GM18519 (cell line): ENCODE measurements around the gene LRRC18.

Experiments
- ATAC-seq: cut with Tn5 transposase; IDR thresholded peaks from one replicate; pipeline ENCODE4 v1.9.1; 2021; ENCODE audit warnings: mild to moderate bottlenecking, moderate library complexity; ENCODE audit not compliant: unreplicated experiment, low FRiP score

LRRC18 gene

DNA sequence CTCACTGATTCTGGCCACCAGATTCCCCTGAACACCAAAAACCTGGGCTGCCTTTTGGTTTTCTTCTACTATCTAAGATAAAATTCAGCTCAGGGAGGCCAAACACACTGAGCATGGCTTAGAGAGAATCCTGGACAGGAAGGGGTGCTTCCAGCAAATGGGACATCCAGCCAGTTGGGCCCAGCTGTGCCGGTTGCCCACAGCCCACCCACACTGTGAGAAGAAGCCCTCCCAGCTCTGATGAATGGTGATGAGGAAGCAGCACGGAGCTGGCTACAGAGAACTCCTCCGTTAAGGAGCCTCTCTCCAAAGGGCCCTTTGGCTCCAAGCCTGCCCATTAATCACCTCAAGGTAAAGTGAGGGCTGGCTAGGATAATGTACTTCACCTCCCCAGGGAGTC is 15.9 kb downstream of the LRRC18 start:
- ATAC-seq: no peak

DNA sequence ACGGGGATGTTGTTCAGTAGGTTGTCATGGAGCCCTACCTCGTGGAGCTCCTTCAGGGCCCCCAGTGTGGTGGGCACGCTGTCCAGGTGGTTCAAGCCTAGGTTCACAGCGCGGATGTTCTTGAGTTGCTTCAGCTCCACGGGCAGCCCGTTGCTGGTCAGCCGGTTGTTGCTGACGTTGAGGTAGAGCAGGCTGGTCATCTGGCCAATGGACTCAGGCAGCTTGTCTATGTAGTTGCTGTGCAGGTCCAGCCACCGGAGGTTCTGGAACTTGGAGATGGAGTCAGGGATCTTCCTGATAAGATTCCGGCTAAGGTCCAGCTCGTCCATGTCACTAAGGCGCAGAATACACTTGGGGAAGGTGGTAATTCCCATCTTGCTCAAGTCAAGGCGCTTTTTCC is 26.0 kb downstream of the LRRC18 start:
- ATAC-seq: no peak

DNA sequence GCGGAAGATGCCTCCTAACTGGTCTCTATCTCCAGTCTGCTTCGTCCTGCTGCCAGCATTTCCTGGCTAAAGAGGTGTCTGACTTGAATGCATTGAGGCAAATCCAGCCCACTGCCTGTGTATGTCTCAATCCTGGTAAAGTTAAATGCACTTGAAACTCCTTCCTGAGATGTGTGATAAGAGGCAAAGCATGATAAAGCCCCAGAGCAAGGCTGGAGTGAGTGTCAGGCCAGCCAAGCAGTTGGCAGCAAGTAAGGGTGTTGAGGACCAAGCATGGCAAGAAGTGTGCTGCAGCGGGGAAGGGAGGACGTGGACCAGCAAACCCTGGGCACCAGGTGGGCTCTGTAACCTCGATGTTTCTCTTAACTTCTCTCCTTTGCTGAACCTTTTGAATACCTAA is 29.1 kb downstream of the LRRC18 start:
- ATAC-seq: no peak

DNA sequence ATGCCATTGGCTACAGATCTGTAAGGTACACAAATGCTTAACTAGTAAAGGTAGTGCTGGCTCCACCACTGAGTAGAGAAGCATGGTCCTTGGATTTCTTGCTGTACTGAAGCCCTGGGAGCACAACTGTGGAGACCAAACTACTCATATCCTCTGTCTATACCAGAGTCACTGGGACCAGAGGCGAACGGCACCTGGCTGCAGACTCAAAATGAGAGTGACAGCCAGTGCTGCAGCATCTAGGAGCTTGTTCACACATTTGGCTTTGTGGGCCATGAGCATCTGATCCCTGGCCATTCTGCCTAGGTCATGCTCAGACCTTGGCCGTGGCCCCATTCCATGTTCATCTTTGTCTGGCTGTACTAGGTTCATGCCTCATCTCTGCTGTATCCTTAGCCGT is 31.9 kb downstream of the LRRC18 start:
- no peak for ATAC-seq

DNA sequence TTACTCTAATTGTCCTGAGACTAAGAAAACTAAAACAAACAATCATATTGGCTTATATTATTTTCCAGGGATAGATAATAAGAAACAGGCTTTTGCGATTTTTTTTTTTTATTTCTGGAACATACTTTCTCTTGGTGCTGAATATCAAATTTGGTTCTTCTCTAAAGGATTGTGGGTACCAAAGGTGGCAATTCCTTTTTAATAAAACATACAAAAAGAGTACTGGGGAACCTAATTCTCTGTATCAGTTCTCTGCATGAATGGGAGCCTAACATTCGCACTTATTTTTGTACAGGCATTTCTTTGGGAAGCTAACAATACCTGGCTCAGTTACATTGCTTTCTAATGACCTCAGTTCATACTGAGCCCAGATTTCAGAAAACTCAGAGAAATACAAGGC is 32.8 kb downstream of the LRRC18 start:
- ATAC-seq: no peak

DNA sequence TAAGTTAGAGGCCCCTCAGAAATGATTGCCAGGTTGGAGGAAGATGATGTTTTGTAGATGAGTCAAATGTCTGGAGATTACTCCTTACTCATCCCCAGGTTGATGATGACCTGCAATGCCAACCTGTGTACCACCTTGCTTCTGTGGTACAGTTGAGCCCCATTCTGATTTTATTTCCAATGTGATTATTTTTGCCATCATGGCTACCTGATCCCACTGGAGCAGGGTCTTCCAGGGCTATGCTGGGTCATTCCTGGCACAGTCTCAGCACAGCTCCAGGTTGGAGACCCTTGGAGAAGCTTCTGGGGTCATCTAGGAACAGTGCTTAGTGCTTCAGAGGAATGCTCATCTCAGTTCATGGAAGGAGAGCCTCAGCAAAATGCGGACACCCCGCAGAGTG is 34.3 kb downstream of the LRRC18 start:
- no peak for ATAC-seq

DNA sequence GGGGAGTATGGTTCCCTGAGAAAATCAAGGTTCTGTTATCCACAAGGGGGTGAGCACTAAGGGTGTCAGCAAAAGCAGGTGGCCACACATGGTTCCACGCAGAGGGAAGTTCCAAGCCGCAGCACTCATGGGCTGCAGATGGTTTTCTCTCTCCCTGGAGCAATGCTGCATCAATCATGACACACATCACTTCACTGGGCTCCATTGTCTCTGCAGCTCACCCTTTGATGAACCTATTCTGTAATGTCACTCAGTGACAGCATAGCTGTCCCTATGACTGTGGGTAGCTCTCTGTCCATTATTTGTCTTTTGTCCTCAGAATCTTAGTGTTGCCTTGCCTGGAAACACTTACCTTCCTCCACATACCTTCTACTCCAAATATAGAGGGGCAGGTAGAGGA is 34.8 kb downstream of the LRRC18 start:
- no peak for ATAC-seq

DNA sequence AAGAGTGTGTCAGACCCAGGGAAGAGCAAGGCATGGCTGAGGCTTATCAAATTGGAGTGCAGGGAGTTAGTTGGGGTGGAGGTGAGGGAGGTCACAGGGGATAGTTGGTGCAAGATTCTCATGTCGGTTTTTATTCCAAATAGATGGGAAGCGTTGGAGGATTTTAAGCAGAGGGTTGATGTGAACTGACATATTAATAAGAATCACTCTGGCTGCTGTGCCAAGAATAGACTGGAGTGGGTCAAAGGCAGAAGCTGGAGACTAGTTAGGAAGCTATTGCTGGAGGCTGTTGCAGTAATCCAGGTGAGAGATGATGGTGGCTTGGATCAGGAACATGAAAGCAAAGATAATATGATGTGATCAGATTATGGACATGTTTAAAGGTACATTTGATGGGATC is 36.5 kb downstream of the LRRC18 start:
- no peak for ATAC-seq

DNA sequence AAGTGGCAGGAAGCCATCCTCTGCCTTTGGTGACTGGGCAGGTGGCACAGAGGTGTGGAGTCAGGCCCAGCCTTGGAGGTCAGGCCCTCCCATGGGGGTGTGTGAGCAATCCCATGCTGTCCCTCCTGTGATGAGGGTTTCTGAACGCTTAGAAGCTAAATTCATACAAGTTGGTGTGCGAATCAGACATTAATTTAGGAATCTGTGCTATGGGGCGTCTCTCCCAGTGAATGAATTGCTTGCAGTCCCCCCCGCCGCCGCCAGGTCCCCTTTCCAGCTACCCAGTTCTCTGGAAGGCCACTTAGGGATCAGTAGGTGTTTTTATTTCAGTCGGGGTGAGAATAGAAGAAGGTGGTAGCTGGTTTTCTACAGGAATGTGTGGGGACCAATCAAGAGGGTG is 37.5 kb downstream of the LRRC18 start:
- ATAC-seq: no peak

DNA sequence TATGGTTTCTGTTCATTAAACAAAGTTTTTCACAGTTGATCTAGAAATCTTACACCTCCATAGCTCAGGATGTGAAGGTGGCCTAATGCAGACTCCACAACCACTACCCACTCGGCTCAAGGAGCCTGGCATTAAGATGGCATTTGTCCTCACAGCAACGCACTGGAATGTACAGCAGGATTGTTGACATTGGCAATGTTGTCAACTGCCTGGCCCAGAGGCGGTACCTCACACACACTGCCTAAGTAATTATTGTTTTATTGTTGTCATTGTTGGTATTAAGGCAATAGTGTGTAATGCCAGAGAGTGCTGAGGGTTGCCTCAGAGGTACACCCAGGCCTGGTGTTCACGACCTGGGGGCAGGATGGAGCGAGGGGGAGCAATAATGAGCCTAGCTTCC is 38.3 kb downstream of the LRRC18 start:
- ATAC-seq: no peak

DNA sequence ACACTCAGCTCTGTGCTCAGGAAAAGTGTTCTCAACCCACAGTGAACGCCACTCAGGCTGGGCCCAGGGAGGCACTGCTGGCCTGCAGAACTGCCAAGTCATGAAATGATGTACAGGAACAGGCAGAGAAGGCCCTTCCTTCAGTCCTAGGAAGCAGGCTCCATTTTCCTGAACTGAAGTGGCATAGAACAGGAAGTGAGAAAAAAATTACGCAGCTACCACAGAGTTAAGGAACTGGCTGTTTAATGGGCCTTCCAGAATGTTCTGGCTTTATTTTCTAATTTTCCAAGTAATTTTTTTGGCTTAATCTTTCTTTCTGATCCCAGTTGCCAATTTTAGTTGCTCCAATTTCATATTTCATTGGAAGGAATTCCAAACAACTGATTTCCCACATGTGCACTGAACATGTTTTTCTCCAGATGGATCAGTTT is 39.3 kb downstream of the LRRC18 start:
- no peak for ATAC-seq

DNA sequence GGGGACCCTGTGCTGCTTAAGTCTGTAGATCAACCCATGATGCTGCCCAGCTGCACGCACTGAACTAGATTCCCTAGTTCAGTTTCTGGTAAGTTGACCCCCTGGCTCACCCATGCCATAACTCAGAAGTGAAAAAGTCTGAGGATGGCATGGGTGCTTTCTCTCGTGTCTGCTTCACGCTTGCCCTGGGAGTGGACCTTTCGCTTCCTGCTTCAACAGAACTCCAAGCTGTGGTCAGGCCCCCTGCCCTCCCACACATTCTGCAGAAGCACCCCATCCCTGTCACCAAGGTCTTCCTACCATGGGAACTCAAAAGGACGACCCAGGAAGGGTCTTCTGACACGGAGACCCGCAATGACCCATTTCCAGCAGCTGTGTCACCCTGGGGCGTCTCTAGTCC is 39.9 kb downstream of the LRRC18 start:
- ATAC-seq: no peak

DNA sequence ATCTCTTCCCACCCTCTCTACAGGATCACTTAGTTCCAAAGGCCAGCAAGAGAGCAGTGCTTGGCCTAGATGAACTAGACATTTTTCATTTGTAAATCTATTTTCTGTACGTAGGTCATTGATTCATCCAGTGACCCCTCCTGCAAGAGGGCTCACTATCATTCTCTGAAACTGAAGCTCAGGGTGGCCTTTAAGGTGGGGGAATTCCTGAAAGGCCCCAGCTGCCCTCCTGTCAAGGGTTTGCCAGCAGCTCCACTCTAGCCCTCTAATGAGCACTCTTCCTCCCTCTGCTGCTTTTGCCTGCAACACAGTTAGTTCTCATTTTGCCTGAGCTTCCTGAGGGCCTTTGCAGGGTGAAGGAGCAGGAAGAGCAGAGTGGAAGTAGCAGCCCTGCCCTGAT is 41.2 kb downstream of the LRRC18 start:
- no peak for ATAC-seq

DNA sequence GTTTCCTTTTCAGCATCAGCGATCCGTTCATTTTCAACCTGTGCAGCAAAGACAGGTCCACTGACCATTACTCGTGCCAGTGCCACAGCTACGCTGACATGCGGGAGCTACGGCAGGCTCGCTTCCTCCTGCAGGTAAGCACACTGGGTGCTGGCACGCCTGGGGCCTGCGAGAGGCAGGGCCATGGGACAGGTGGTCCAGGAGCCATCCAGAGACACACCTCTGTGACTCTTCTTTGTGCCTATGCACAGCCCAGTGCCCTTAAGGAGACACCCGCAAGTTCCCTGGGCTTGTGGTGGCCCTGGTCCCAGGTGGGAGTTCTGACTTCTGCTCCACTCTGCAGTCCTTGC is 42.2 kb downstream of the LRRC18 start:
- no peak for ATAC-seq

DNA sequence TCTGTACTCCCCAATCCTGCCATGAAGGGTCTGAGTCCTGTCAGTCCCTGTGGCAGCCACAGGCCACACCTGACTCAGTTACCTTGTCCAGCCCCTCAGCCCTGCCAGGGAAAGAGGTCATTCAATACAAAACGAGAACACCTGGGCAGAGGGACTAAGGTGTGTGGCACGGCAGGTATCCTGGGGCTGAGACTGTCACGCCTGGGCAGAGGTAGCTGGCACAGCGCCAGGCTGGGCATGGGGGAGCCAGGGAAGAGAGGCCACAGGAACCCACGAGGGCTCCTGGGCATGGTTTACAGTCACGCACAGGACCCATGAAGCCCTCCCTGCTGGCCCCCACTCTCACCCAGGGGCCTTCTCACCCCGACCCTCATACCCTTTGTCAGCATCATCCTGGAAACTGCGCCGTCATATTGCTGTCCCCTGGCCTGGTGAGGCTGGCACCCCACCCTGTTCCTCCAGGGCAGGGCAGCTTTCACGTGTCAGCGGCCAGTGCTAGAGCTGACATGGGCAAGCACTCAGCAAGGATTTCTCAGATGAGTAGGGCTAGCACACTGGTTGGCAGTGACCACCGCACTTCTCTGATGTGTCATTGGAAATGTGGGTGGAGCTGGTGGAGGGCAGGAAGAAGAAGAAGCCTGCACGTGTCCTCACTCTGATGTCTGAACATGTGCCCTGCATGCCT is 42.7 kb downstream of the LRRC18 start:
- no peak for ATAC-seq

DNA sequence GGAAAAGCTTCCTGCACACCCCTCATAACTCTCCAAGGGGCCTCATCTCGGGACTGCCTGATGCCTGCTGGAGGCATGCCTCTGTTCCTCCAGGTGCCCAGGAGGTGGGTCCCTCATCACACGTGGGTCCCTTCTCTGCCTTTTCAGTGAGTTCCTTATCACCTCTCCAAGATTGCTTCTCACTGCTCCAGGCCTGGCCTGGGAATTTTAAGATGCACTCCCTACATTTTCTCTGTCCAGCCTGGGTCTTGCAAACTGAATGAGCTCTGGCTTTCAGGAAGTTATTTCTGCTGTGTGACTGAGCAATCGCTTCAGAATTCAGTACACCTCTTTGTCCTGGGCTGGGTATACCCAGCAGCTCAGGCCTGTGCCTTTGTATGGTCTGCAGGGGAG is 43.8 kb downstream of the LRRC18 start:
- ATAC-seq: no peak

DNA sequence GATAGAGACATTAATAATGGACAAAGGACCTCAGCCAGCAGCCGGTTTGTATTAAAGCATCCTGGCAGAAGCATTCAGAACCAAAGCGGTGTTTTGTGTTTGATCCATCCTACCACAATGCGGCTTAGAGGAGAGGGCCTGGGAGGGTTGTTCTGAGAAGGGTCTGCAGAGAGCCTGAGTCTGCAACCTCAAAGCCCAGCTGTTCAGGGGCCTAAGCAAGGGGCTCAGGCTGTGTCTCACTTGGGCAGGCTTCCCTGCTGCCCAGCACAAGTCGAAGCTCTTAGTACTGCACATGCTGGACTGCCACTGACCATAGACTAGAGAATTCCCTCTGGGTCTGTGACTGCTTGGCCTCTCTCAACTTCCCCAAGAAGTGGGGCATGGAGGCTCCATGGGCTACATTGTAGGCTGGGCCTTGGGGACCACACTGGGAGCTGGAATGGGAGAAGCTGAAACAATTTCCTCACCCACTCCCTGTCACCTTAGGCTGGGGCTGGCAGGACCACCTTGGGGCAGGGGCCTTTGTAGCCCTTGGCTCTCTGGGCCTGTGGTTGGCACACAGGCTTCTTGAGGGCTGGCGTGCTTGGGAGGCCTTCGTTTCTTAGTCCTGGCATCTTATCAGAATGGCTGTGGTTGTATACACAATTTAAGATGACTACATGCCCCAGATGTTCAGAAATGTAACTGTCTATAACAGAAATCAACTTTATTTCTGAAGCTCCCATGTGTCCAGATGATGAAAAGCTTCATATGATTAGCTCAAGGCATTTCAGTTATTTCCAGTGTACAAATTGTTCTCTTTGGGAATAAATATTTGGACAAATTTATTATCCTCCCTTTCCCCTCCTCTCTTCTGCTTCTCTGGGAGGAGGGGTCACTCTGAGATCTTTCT is 44.5 kb downstream of the LRRC18 start:
- no peak for ATAC-seq

DNA sequence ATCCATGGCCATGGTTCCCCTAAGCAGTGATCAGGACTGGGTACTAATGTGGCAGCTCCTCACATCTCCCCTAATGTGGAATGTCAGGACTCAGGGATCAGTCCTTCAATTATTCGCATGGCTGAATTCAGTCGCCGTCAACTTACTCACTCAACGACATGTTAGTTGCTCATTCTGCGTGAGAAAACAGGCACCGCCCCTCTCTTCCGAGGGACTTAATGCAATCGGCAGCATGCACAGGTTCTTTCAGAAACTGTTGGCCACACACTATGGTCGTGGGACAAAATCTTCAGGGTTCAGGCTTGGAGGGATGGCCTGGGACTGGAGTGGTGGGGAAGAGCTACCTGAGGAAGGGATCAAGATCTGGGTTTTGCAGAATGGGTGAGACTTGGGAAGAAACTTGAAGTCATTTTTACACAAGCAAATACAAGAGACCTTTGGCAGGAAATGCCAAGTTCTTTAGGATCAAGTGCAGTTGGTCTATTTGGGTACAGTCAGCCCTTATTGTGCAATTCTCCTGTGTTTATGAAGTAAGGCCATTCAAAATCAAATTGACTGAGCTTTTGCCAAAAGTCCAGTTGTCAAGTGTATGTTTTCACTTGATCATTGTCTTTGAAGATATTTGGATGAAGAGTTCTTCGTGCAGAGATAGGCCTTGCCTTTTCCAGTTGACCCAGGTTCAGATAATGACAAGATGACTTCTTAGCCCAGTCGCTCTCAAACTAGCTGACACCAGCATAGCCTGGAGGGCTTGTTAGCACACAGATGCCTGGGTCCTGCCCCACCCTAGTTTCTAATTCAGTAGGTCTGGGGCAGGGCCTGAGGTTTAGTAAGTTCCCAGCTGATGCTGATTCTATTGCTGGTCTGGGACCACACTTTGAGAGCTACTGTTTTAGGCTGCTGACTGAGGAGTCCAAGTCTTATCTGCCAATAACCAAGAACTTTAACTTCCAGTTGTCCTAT is 48.5 kb downstream of the LRRC18 start:
- ATAC-seq: no peak

DNA sequence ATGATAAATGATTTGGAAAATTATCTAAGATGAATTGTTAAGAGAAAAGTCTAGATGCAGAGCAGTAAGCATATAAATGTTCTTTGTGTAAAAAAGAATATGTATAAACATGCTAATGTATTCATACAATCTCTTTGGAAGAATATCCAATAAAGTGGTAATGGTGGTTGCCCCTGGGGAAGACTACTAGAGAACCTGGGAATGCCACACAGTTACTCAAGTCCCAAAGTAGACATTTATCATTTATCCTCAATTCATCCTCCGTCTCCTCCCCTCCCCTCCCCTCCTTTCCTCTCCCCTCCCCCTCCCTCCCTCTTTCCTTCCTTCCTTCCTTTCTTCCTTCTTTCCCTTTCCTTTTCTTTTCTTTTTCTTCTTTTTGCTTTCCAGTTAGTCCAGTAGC is 51.7 kb downstream of the LRRC18 start:
- no peak for ATAC-seq

DNA sequence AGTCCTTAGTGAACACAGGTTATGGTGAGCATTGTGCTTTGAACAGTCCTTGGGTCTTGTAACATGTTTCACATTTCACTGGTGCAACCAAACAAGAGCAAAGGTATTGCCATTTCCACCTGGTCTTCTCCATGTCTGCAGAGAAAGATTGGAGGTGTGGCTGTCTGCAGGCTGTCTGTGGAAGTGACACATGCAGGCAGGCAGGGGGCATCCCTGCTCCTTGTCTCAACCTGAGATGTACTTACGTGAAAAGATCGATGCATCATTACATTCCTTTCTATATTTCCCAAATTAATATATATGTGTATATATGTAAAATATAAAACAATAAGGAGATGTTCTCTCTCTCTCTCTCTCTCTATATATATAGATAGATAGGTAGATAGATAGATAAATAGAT is 54.3 kb downstream of the LRRC18 start:
- ATAC-seq: no peak
